Transverse colon (tissue), 4 donors: ENCODE results near the gene SPTBN1. TPM values are rescaled to one million over a fixed set of nuclear protein-coding genes. Genes with fewer than 3 reads are reported as not detected.

Experiments used
- DNase-seq: peaks from one replicate; pipeline ENCODE4 v3.0.0-alpha.2; 2019
- H3K27ac ChIP-seq, 4 donors: fragments of 200-600 bp; sonication (generic); 2 replicates each; pipeline ENCODE4 v1.5.1; 2016 to 2018; ENCODE audit warnings: inconsistent platforms in 4 of 4
- H3K27me3 ChIP-seq: fragments of 200-600 bp; sonication (generic); 2 replicates; pipeline ENCODE4 v1.5.1; 2017; ENCODE audit warnings: inconsistent platforms
- H3K36me3 ChIP-seq, 4 donors: fragments of 200-600 bp; sonication (generic); 2 replicates each; pipeline ENCODE4 v1.5.1; 2017 to 2019; ENCODE audit warnings: inconsistent platforms in 4 of 4
- H3K4me1 ChIP-seq, 4 donors: fragments of 200-600 bp; sonication (generic); 2 replicates each; pipeline ENCODE4 v1.5.1; 2017 to 2020; ENCODE audit warnings: inconsistent platforms in 4 of 4
- H3K4me3 ChIP-seq, 4 donors: fragments of 200-600 bp; sonication (generic); 1 replicate in 1 of 4; 2 replicates in 3 of 4; pipeline versions ENCODE4 v1.5.1 to v1.6.1; 2017 to 2019; ENCODE audit warnings: inconsistent platforms in 4 of 4
- H3K9me3 ChIP-seq, 2 donors: fragments of 200-600 bp; sonication (generic); 2 replicates each; pipeline ENCODE4 v1.5.1; 2017 to 2019; ENCODE audit warnings: inconsistent platforms in 2 of 2
- CTCF ChIP-seq, 5 experiments: fragments of 200-600 bp in 3 of 5; fragments of 450-650 bp in 2 of 5; sonication (generic) in 3 of 5; IDR thresholded peaks; 1 replicate in 2 of 5; 2 replicates in 3 of 5; pipeline ENCODE4 v1.5.1; 2016 to 2017; ENCODE audit warnings: antibody characterized with exemption in 5 of 5, inconsistent platforms in 3 of 5, mild to moderate bottlenecking in 2 of 5, moderate library complexity in 1 of 5
- EP300 ChIP-seq: sonication (generic); formaldehyde crosslinking; IDR thresholded peaks from one replicate; pipeline ENCODE4 v1.6.1; 2017; ENCODE audit warnings: antibody characterized with exemption, low read depth
- POLR2A ChIP-seq: fragments of 450-650 bp; IDR thresholded peaks from one replicate; pipeline ENCODE4 v1.6.1; 2016; ENCODE audit warnings: antibody characterized with exemption, mild to moderate bottlenecking, moderate library complexity
- POLR2AphosphoS5 ChIP-seq, 3 donors: sonication (generic); formaldehyde crosslinking; IDR thresholded peaks; one replicate each; pipeline ENCODE4 v1.6.1; 2016; ENCODE audit warnings: antibody characterized with exemption in 3 of 3
- WGBS, 2 donors: methylation state at CpG; one replicate each; pipeline ENCODE4 v1.1.5; 2018; ENCODE audit warnings: low coverage in 1 of 2; 5-methylcytosine and 5-hydroxymethylcytosine counted together
- in situ Hi-C, 4 donors: fragments of 200-750 bp; cut with MboI; loops; one replicate each; pipeline versions ENCODE4 v1.15.0 to v1.15.1; 2017; ENCODE audit warnings: low sequenced_read_pairs in 3 of 4, low pct_ligation_motif_present in 1 of 4, low pct_unique_long_range_greater_than_20kb in 1 of 4
- intact Hi-C: fragments of 100-400 bp; cut with DNase I; formaldehyde crosslinking; loops from one replicate; pipeline ENCODE4 v1.15.1; 2023; ENCODE audit warnings: low total_unique reads
- total RNA-seq, 4 donors: library from RNA; depleted of rRNA; stranded (reverse); fragments of >200 nt; gene quantifications; one replicate each; pipeline ENCODE4 v1.1.0, GENCODE V29; 2016

Gene SPTBN1
- total RNA-seq, 4 donors from 2014 or later, result 269 to 301 (median 285) TPM

- in situ Hi-C loops, result loop anchor here in 1 of 4 donors (25.0 kb wide), 1 partner anchor 132 kb away; no protein-coding TSS in a partner anchor
- Histone ChIP-seq H3K27ac (no peak overlapping the region), H3K36me3 (peaks cover 0 to 60% (median 32%) of the 10 kb centered on the region in 4 donors), H3K4me1 (peaks cover 0 to 9% (median 0%) of the 10 kb centered on the region in 4 donors), H3K9me3 (no peaks in the 10 kb centered on the region), H3K4me3 (no peak overlapping the region), H3K27me3 (no peaks in the 10 kb centered on the region)
- intact Hi-C loops, result loop anchor here (10.0 kb wide), 1 partner anchor 309 kb away; a partner anchor contains a TSS
- no peak for TF ChIP-seq EP300
- TF ChIP-seq CTCF (IDR thresholded peaks at IDR 0.05), result no peak
- no peak for TF ChIP-seq POLR2AphosphoS5 (IDR thresholded peaks at IDR 0.05)
- no peak for TF ChIP-seq POLR2A
- no peak for DNase-seq
- 87% methylated on average over 4 of the region's 4 CpGs; no CpG with 5 or more reads in 1 of the 2 donors for WGBS, 2 donors
Observed at GRCh38 chr2:54644236-54644635, 188.1 kb downstream of the SPTBN1 start.

GRCh38 chr2:54646170-54646927 lies 190.2 kb downstream of the SPTBN1 start:
- intact Hi-C loops (loop anchor here (10.0 kb wide), 1 partner anchor 312 kb away; a partner anchor contains a TSS), in situ Hi-C loops (loop anchor here in 1 of 4 donors (25.0 kb wide), 1 partner anchor 134 kb away; no protein-coding TSS in a partner anchor)
- Histone ChIP-seq H3K27ac (peak overlapping the region in 2 of 4 donors; percentile 15 to 27), H3K27me3 (no peaks in the 10 kb centered on the region), H3K36me3 (peaks cover 0 to 76% (median 38%) of the 10 kb centered on the region in 4 donors), H3K9me3 (no peaks in the 10 kb centered on the region), H3K4me1 (peaks cover 0 to 4% (median 0%) of the 10 kb centered on the region in 4 donors), H3K4me3 (no peak overlapping the region)
- no peak for DNase-seq
- no peak for TF ChIP-seq EP300
- no peak for TF ChIP-seq POLR2AphosphoS5 (IDR thresholded peaks at IDR 0.05)
- TF ChIP-seq POLR2A, result no peak
- TF ChIP-seq CTCF (IDR thresholded peaks at IDR 0.05), result no peak
- WGBS, 2 donors, result 91 to 92% methylated on average over 5 to 14 of the region's 16 CpGs

GRCh38 chr2:54648256-54648655 lies 192.1 kb downstream of the SPTBN1 start:
- TF ChIP-seq POLR2AphosphoS5 (IDR thresholded peaks at IDR 0.05) (no peak), EP300 (no peak), CTCF (IDR thresholded peaks at IDR 0.05) (no peak), POLR2A (no peak)
- Histone ChIP-seq H3K4me3 (no peak overlapping the region), H3K9me3 (no peaks in the 10 kb centered on the region), H3K27ac (no peak overlapping the region), H3K4me1 (no peaks in the 10 kb centered on the region), H3K27me3 (no peaks in the 10 kb centered on the region), H3K36me3 (peaks cover 0 to 89% (median 46%) of the 10 kb centered on the region in 4 donors)
- DNase-seq, result no peak
- intact Hi-C loops, result loop anchor here (10.0 kb wide), 1 partner anchor 313 kb away; a partner anchor contains a TSS
- WGBS, 2 donors, result 98% methylated on average over 3 of the region's 3 CpGs; no CpG with 5 or more reads in 1 of the 2 donors
- in situ Hi-C loops, result loop anchor here in 1 of 4 donors (25.0 kb wide), 1 partner anchor 136 kb away; no protein-coding TSS in a partner anchor

GRCh38 chr2:54649191-54649590 lies 193.1 kb downstream of the SPTBN1 start:
- Histone ChIP-seq H3K27me3 (no peaks in the 10 kb centered on the region), H3K27ac (no peak overlapping the region), H3K4me1 (no peaks in the 10 kb centered on the region), H3K36me3 (peaks cover 0 to 93% (median 48%) of the 10 kb centered on the region in 4 donors), H3K4me3 (no peak overlapping the region), H3K9me3 (no peaks in the 10 kb centered on the region)
- intact Hi-C loops, result loop anchor here (10.0 kb wide), 1 partner anchor 314 kb away; a partner anchor contains a TSS
- in situ Hi-C loops, result loop anchor here in 1 of 4 donors (25.0 kb wide), 1 partner anchor 137 kb away; no protein-coding TSS in a partner anchor
- 87 to 93% methylated on average over 4 of the region's 4 CpGs for WGBS, 2 donors
- DNase-seq, result no peak
- TF ChIP-seq POLR2A (no peak), POLR2AphosphoS5 (IDR thresholded peaks at IDR 0.05) (no peak), CTCF (IDR thresholded peaks at IDR 0.05) (no peak), EP300 (no peak)
